ENCODE data around the gene SPINDOC.
"Not testable (repeated sequence)": the region's sequence is repeated elsewhere in the genome, so short reads cannot be mapped to it uniquely, and the experiment has no call there.

The SPINDOC gene

GRCh38 chr11:63805844-63806415 lies 7.3 kb upstream of the SPINDOC start (continued):
- TF ChIP-seq, protein P1, sequence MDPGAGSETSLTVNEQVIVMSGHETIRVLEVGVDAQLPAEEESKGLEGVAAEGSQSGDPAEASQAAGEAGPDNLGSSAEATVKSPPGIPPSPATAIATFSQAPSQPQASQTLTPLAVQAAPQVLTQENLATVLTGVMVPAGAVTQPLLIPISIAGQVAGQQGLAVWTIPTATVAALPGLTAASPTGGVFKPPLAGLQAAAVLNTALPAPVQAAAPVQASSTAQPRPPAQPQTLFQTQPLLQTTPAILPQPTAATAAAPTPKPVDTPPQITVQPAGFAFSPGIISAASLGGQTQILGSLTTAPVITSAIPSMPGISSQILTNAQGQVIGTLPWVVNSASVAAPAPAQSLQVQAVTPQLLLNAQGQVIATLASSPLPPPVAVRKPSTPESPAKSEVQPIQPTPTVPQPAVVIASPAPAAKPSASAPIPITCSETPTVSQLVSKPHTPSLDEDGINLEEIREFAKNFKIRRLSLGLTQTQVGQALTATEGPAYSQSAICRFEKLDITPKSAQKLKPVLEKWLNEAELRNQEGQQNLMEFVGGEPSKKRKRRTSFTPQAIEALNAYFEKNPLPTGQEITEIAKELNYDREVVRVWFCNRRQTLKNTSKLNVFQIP (CRISPR knock-in tag; IDR thresholded peaks at IDR 0.05; ENCODE audit: borderline replicate concordance, low read depth): no peak
- TF ChIP-seq OSR1 (CRISPR knock-in tag; IDR thresholded peaks at IDR 0.05) (no peak), TOX (CRISPR knock-in tag; IDR thresholded peaks at IDR 0.05; ENCODE audit: borderline replicate concordance) (no peak), ZNF70 (CRISPR knock-in tag; IDR thresholded peaks at IDR 0.05) (no peak), ESRRG (CRISPR knock-in tag; IDR thresholded peaks at IDR 0.05) (no peak), GLIS3 (CRISPR knock-in tag; IDR thresholded peaks at IDR 0.05) (no peak), ARNTL (CRISPR knock-in tag; IDR thresholded peaks at IDR 0.05; ENCODE audit: borderline replicate concordance, low read depth) (no peak), ZFP3 (CRISPR knock-in tag; IDR thresholded peaks at IDR 0.05) (no peak), CSDC2 (CRISPR knock-in tag; IDR thresholded peaks at IDR 0.05) (no peak), ZFP30 (CRISPR knock-in tag; IDR thresholded peaks at IDR 0.05) (no peak), RARB (CRISPR knock-in tag; IDR thresholded peaks at IDR 0.05) (no peak), ZNF565 (CRISPR knock-in tag; conservative IDR thresholded peaks at IDR 0.05; ENCODE audit: low read depth) (no peak)

DNA sequence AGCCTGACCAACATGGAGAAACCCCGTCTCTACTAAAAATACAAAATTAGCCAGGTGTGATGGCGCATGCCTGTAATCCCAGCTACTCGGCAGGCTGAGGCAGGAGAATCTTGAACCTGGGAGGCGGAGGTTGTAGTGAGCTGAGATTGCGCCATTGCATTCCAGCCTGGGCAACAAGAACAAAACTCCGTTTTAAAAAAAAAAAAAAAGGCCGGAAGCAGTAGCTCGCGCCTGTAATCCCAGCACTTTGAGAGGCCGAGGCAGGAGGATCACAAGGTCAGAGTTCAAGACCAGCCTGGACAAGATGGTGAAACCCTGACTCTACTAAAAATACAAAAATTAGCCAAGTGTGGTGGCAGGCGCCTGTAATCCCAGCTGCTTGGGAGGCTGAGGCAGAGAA lies 2.9 kb upstream of the SPINDOC start:
- ATAC-seq: not testable (repeated sequence)

DNA sequence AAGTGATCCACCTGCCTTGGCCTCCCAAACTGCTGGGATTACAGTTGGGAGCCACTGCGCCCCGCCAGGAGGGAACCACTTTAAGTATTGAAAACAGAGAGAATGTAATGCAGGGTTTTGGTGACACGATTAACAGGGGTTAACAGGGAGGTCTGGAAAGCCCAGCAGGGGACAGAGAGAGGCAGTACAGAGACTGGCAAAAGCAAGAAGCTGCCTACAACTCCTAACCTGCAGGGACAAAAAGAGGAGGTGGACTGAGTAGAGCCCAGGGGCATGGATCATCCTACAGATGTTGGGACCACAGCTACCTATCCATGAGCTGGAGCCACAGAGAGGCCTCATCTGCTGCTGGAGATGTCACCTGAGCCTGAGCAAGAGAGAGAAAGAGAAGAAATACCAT lies 1.7 kb upstream of the SPINDOC start:
- no peak for ATAC-seq
- no peak for TF ChIP-seq RARB (CRISPR knock-in tag; IDR thresholded peaks at IDR 0.05)
- no peak for TF ChIP-seq TSHZ2 (CRISPR knock-in tag; IDR thresholded peaks at IDR 0.05)
- TF ChIP-seq TCF4 (CRISPR knock-in tag; IDR thresholded peaks at IDR 0.05; ENCODE audit: borderline replicate concordance): no peak
- TF ChIP-seq ARNTL (CRISPR knock-in tag; IDR thresholded peaks at IDR 0.05; ENCODE audit: borderline replicate concordance, low read depth): no peak
- no peak for TF ChIP-seq ZNF8 (CRISPR knock-in tag; IDR thresholded peaks at IDR 0.05)
- no peak for TF ChIP-seq SNAI2 (CRISPR knock-in tag; IDR thresholded peaks at IDR 0.05)
- no peak for TF ChIP-seq ZC3H10 (CRISPR knock-in tag; IDR thresholded peaks at IDR 0.05)
- no peak for TF ChIP-seq PATZ1 (CRISPR knock-in tag; IDR thresholded peaks at IDR 0.05; ENCODE audit: borderline replicate concordance)
- TF ChIP-seq, protein P1 (CRISPR knock-in tag; IDR thresholded peaks at IDR 0.05; ENCODE audit: borderline replicate concordance, low read depth): no peak
- TF ChIP-seq OSR1 (CRISPR knock-in tag; IDR thresholded peaks at IDR 0.05): no peak
- no peak for TF ChIP-seq BACH2 (CRISPR knock-in tag; IDR thresholded peaks at IDR 0.05; ENCODE audit: borderline replicate concordance)
- no peak for TF ChIP-seq GLIS3 (CRISPR knock-in tag; IDR thresholded peaks at IDR 0.05)
- TF ChIP-seq ZFP30 (CRISPR knock-in tag; IDR thresholded peaks at IDR 0.05): no peak
- TF ChIP-seq PPARA (CRISPR knock-in tag; IDR thresholded peaks at IDR 0.05; ENCODE audit: borderline replicate concordance): no peak
- no peak for TF ChIP-seq ZNF70 (CRISPR knock-in tag; IDR thresholded peaks at IDR 0.05)
